SU-DHL-6 (cell line): ENCODE data around the gene HTD2.

Source experiments
- H2AFZ ChIP-seq: fragments of 200-600 bp; sonication (generic); 2 replicates; pipeline ENCODE4 v1.6.1; 2014; ENCODE audit warnings: low read depth, mild to moderate bottlenecking, moderate library complexity, mixed read lengths, antibody characterized with exemption, low read length; ENCODE audit not compliant: severe bottlenecking
- H3F3A ChIP-seq: fragments of 200-600 bp; shearing (Covaris generic); 2 replicates; pipeline ENCODE4 v1.6.0; 2016; ENCODE audit warnings: antibody characterized with exemption, mild to moderate bottlenecking; ENCODE audit not compliant: insufficient read depth
- H3K27ac ChIP-seq: fragments of 200-600 bp; sonication (generic); 2 replicates; pipeline ENCODE4 v1.5.1; 2016; ENCODE audit warnings: low read depth, mild to moderate bottlenecking, low read length, moderate library complexity, mixed read lengths
- H3K27me3 ChIP-seq: fragments of 200-600 bp; sonication (generic), shearing (Covaris generic); 2 replicates; pipeline ENCODE4 v1.6.0; 2014; ENCODE audit warnings: mild to moderate bottlenecking, low read length
- H3K36me3 ChIP-seq: fragments of 200-600 bp; sonication (generic); 2 replicates; pipeline ENCODE4 v1.6.1; 2014; ENCODE audit warnings: mild to moderate bottlenecking, low read length, mixed read lengths
- H3K4me2 ChIP-seq: fragments of 300-600, 200-600 bp; shearing (Covaris generic), sonication (generic); 2 replicates; pipeline ENCODE4 v1.6.0; 2014; ENCODE audit warnings: low read length, low read depth, mild to moderate bottlenecking; ENCODE audit not compliant: poor library complexity, severe bottlenecking
- H3K4me3 ChIP-seq: fragments of 200-600 bp; sonication (generic); 2 replicates; pipeline ENCODE4 v1.5.1; 2014; ENCODE audit warnings: antibody characterized with exemption, low read length, mild to moderate bottlenecking, mixed read lengths; ENCODE audit not compliant: insufficient read depth, poor library complexity, severe bottlenecking
- H3K79me2 ChIP-seq: fragments of 200-600 bp; sonication (generic); 2 replicates; pipeline ENCODE4 v1.6.1; 2014; ENCODE audit warnings: mild to moderate bottlenecking, low read length, moderate library complexity; ENCODE audit not compliant: insufficient read depth
- H3K9ac ChIP-seq: fragments of 200-600 bp; sonication (generic); 2 replicates; pipeline ENCODE4 v1.7.0; 2014; ENCODE audit warnings: mild to moderate bottlenecking, low read length
- H3K9me2 ChIP-seq: fragments of 200-600 bp; sonication (generic); replicated peaks from 2 replicates; pipeline ENCODE4 v1.6.1; 2014; ENCODE audit warnings: low read length; ENCODE audit not compliant: insufficient read depth
- H3K9me3 ChIP-seq: fragments of 200-600 bp; sonication (generic); 2 replicates; pipeline ENCODE4 v1.6.1; 2014; ENCODE audit warnings: low read length, mixed read lengths; ENCODE audit not compliant: insufficient read depth
- H4K20me1 ChIP-seq: fragments of 200-600 bp; sonication (generic); 2 replicates; pipeline ENCODE4 v1.6.1; 2014; ENCODE audit warnings: low read depth, mild to moderate bottlenecking, antibody characterized with exemption, low read length, moderate library complexity, mixed read lengths
- CTCF ChIP-seq: fragments of 200-600 bp; sonication (generic); IDR thresholded peaks from one replicate; pipeline ENCODE4 v1.5.1; 2017; ENCODE audit warnings: antibody characterized with exemption, mild to moderate bottlenecking, low read length, moderate library complexity; ENCODE audit not compliant: insufficient read depth, poor library complexity, severe bottlenecking
- EZH2phosphoT487 ChIP-seq: fragments of 200-600 bp; sonication (generic), shearing (Covaris generic); conservative IDR thresholded peaks from 2 replicates; pipeline ENCODE4 v1.6.1; 2018; ENCODE audit warnings: mild to moderate bottlenecking, antibody characterized with exemption, low read length, moderate library complexity, mixed read lengths

HTD2 gene

GRCh38 chr3:58305882-58306711 is at the start of gene HTD2, which contains the start of gene RPP14:
Gene HTD2, plus strand, starts transcription at chr3:58306520. Its CDS starts 11,094 bp downstream, at chr3:58317614.
Gene RPP14, plus strand, starts transcription at chr3:58306245. Its CDS starts 4,085 bp downstream, at chr3:58310330.
- peaks cover 41% of the 10 kb centered on the region for H3K79me2 ChIP-seq
- H2AFZ ChIP-seq = no peak within 1 kb of the TSS
- no peaks in the 10 kb centered on the region for H3K9me3 ChIP-seq
- H3K27me3 ChIP-seq = no peaks in the 10 kb centered on the region
- peak within 1 kb of the TSS; percentile 74 for H3K4me2 ChIP-seq
- no peaks in the 10 kb centered on the region for H3K9me2 ChIP-seq
- peak within 1 kb of the TSS; percentile 83 for H3K9ac ChIP-seq
- no peaks in the 10 kb centered on the region for H3F3A ChIP-seq
- peak within 1 kb of the TSS; percentile 84 for H3K27ac ChIP-seq
- H4K20me1 ChIP-seq = peaks cover 10% of the 10 kb centered on the region; the same call in 1 of the 2 replicates
- peak within 1 kb of the TSS; percentile 93 for H3K4me3 ChIP-seq
- 0 out of 2 replicates have a peak, but pooled peaks cover 2% of the 10 kb centered on the region for H3K36me3 ChIP-seq
- TF ChIP-seq CTCF (peak; percentile 84), EZH2phosphoT487 (no peak)

GRCh38 chr3:58258392-58259055 is 47.8 kb upstream of the HTD2 start:
- Histone ChIP-seq H3K9me3 (no peaks in the 10 kb centered on the region), H4K20me1 (no peaks in the 10 kb centered on the region), H3K9ac (no peak overlapping the region), H3K27me3 (no peaks in the 10 kb centered on the region), H3K9me2 (no peaks in the 10 kb centered on the region), H2AFZ (no peak overlapping the region), H3K36me3 (no peaks in the 10 kb centered on the region), H3K79me2 (no peaks in the 10 kb centered on the region), H3K27ac (no peak overlapping the region), H3K4me3 (no peak overlapping the region), H3K4me2 (no peak overlapping the region), H3F3A (no peaks in the 10 kb centered on the region)
- no peak for TF ChIP-seq CTCF
- no peak for TF ChIP-seq EZH2phosphoT487

GRCh38 chr3:58260261-58260731 is 46.0 kb upstream of the HTD2 start:
- H3K9me3 ChIP-seq = no peaks in the 10 kb centered on the region
- H3K27me3 ChIP-seq = no peaks in the 10 kb centered on the region
- H3K9me2 ChIP-seq = no peaks in the 10 kb centered on the region
- TF ChIP-seq CTCF (no peak), EZH2phosphoT487 (no peak)
- no peak overlapping the region for H3K4me2 ChIP-seq
- no peak overlapping the region for H3K4me3 ChIP-seq
- no peak overlapping the region for H3K9ac ChIP-seq
- H3K79me2 ChIP-seq = no peaks in the 10 kb centered on the region
- no peaks in the 10 kb centered on the region for H4K20me1 ChIP-seq
- H3F3A ChIP-seq = no peaks in the 10 kb centered on the region
- no peaks in the 10 kb centered on the region for H3K36me3 ChIP-seq
- H3K27ac ChIP-seq = no peak overlapping the region
- H2AFZ ChIP-seq = no peak overlapping the region
